Measurements from ENCODE around the gene BEST1. TPM values are rescaled to one million over a fixed set of nuclear protein-coding genes. Genes with fewer than 3 reads are reported as not detected.

Gene BEST1
- total RNA-seq, 4 donors from 2014 or later: 33.2 to 53.2 (median 45.7) TPM

DNA sequence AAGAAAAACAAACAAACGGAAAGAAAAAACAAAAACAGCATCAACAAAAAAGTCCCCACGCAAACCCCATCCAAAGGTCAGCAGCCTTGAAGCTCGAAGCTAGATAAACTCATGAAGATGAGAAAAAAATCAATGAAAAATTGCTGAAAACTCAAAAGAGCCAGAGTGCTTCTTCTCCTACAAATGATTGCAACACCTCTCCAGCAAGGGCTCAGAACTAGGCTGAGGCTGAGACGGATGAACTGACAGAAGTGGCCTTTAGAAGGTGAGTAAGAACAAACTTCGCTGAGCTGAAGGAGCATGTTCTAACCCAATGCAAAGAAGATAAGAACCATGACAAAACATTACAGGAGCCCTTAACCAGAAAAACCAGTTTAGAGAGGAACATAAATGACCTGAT lies 35.7 kb downstream of the BEST1 start:
- no peaks in the 10 kb centered on the region for H3K36me3 ChIP-seq
- no peak overlapping the region for H3K27ac ChIP-seq
- DNase-seq (ENCODE audit: low spot score in 2 of 2): no peak
- 64 to 77% methylated on average over 5 of the region's 5 CpGs for WGBS, 2 donors
- peaks cover 0 to 7% (median 0%) of the 10 kb centered on the region in 4 donors for H3K9me3 ChIP-seq
- TF ChIP-seq POLR2A (IDR thresholded peaks at IDR 0.05) (no peak), EP300 (IDR thresholded peaks at IDR 0.05) (no peak)
- TF ChIP-seq, protein P1, sequence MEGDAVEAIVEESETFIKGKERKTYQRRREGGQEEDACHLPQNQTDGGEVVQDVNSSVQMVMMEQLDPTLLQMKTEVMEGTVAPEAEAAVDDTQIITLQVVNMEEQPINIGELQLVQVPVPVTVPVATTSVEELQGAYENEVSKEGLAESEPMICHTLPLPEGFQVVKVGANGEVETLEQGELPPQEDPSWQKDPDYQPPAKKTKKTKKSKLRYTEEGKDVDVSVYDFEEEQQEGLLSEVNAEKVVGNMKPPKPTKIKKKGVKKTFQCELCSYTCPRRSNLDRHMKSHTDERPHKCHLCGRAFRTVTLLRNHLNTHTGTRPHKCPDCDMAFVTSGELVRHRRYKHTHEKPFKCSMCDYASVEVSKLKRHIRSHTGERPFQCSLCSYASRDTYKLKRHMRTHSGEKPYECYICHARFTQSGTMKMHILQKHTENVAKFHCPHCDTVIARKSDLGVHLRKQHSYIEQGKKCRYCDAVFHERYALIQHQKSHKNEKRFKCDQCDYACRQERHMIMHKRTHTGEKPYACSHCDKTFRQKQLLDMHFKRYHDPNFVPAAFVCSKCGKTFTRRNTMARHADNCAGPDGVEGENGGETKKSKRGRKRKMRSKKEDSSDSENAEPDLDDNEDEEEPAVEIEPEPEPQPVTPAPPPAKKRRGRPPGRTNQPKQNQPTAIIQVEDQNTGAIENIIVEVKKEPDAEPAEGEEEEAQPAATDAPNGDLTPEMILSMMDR (IDR thresholded peaks at IDR 0.05): no peak
- H3K27me3 ChIP-seq: no peaks in the 10 kb centered on the region
- no peak overlapping the region for H3K4me3 ChIP-seq
- no peaks in the 10 kb centered on the region for H3K4me1 ChIP-seq

- H3K27me3 ChIP-seq: no peaks in the 10 kb centered on the region
- no peak overlapping the region for H3K27ac ChIP-seq
- WGBS, 2 donors: 53 to 62% methylated on average over 3 of the region's 3 CpGs
- H3K9me3 ChIP-seq: peaks cover 0 to 2% (median 0%) of the 10 kb centered on the region in 4 donors
- H3K36me3 ChIP-seq: no peaks in the 10 kb centered on the region
- H3K4me1 ChIP-seq: no peaks in the 10 kb centered on the region
- H3K4me3 ChIP-seq: no peak overlapping the region
- TF ChIP-seq, protein P1 (IDR thresholded peaks at IDR 0.05): no peak
- TF ChIP-seq POLR2A (IDR thresholded peaks at IDR 0.05) (no peak), EP300 (IDR thresholded peaks at IDR 0.05) (no peak)
- DNase-seq (ENCODE audit: low spot score in 2 of 2): no peak
Measured at GRCh38 chr11:61994981-61995380, 44.8 kb downstream of the BEST1 start.

DNA sequence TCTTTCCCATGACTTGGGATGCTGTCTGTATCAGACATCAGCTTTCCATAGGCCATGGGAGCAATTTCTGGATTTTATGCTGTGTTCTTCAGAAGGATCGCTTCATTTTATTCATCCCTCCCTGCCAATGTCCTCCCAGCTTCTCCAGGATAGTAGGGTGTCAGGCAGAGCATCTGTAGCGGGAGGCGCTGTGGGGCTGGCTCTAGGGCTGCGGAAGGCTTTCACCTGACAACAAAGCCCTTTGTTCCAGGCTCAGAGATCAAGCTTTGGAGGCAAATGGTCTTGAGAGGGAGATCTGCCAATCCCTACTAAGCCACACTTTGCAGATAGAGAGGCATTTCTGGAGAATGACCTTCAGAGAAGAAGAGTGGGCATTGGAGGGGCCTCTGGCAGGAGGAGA lies 46.8 kb downstream of the BEST1 start:
- Histone ChIP-seq H3K9me3 (peaks cover 0 to 1% (median 0%) of the 10 kb centered on the region in 4 donors), H3K27me3 (no peaks in the 10 kb centered on the region), H3K27ac (no peak overlapping the region), H3K36me3 (no peaks in the 10 kb centered on the region), H3K4me1 (peaks cover 0 to 10% (median 5%) of the 10 kb centered on the region in 4 donors), H3K4me3 (no peak overlapping the region)
- no peak for TF ChIP-seq POLR2A (IDR thresholded peaks at IDR 0.05)
- TF ChIP-seq EP300 (IDR thresholded peaks at IDR 0.05): no peak
- TF ChIP-seq, protein P1 (IDR thresholded peaks at IDR 0.05): no peak
- 82 to 100% methylated on average over 4 of the region's 4 CpGs for WGBS, 2 donors
- DNase-seq (ENCODE audit: low spot score in 2 of 2): no peak

- H3K4me1 ChIP-seq: peaks cover 0 to 27% (median 6%) of the 10 kb centered on the region in 4 donors
- H3K9me3 ChIP-seq: no peaks in the 10 kb centered on the region
- no peak for TF ChIP-seq EP300 (IDR thresholded peaks at IDR 0.05)
- TF ChIP-seq, protein P1 (IDR thresholded peaks at IDR 0.05): no peak
- no peak for TF ChIP-seq POLR2A (IDR thresholded peaks at IDR 0.05)
- H3K27ac ChIP-seq: no peak overlapping the region
- H3K4me3 ChIP-seq: no peak overlapping the region
- 97 to 98% methylated on average over 7 of the region's 7 CpGs for WGBS, 2 donors
- no peak for DNase-seq (ENCODE audit: low spot score in 2 of 2)
- H3K27me3 ChIP-seq: no peaks in the 10 kb centered on the region
- no peaks in the 10 kb centered on the region for H3K36me3 ChIP-seq
Measured at GRCh38 chr11:61999141-61999975, 49.2 kb downstream of the BEST1 start.

Data from tibial nerve (tissue), 4 donors.